AG04450 (cell line): ENCODE results near the gene LRRC8A. TPM values are rescaled to one million over a fixed set of nuclear protein-coding genes. Genes with fewer than 3 reads are reported as not detected.
"Not testable (repeated sequence)": the region's sequence is repeated elsewhere in the genome, so short reads cannot be mapped to it uniquely, and the experiment has no call there.

Experiments used
- CTCF ChIA-PET: fragments of 300-600, 350-600 bp; formaldehyde crosslinking; extraction: SDS; loops from one replicate; lab custom pipeline; 2022; ENCODE audit warnings: antibody characterized with exemption, inconsistent platforms; lab: Charles Lee
- POLR2A ChIA-PET: fragments of 350-600 bp; formaldehyde crosslinking; extraction: SDS; loops from one replicate; lab custom pipeline; 2021; ENCODE audit warnings: antibody characterized with exemption, inconsistent platforms; lab: Yijun Ruan, JAX
- DNase-seq: peaks from one replicate; pipeline ENCODE4 v3.0.0-alpha.2; 2011; ENCODE audit warnings: low read depth, low spot score
- H3K27ac ChIP-seq: one replicate; pipeline ENCODE4 v1.5.1; 2012; ENCODE audit warnings: low read depth, low read length, control low read depth
- H3K27me3 ChIP-seq: one replicate; pipeline ENCODE4 v1.6.0; 2012; ENCODE audit warnings: low read length; ENCODE audit not compliant: control insufficient read depth, insufficient read depth
- H3K4me3 ChIP-seq: 2 replicates; pipeline ENCODE4 v1.5.1; 2011; ENCODE audit warnings: mild to moderate bottlenecking, low read depth, low read length, control low read depth
- H3K9me3 ChIP-seq: 2 replicates; pipeline ENCODE4 v1.5.1; 2012; ENCODE audit warnings: low read length; ENCODE audit not compliant: control insufficient read depth, insufficient read depth
- polyA plus RNA-seq: library from polyadenylated mRNA; depleted of rRNA; stranded (reverse); fragments of >200 nt; gene quantifications from 2 replicates; pipeline ENCODE4 v1.2.3, GENCODE V29; 2011; rRNA removed
- TF ChIP-seq, protein P1 (sequence below): IDR thresholded peaks from 2 replicates; pipeline ENCODE4 v1.5.1; 2011; ENCODE audit warnings: low read depth, low read length, control low read depth, inconsistent platforms

The LRRC8A gene
- polyA plus RNA-seq, 1 experiment, result 25.3 TPM

DNA sequence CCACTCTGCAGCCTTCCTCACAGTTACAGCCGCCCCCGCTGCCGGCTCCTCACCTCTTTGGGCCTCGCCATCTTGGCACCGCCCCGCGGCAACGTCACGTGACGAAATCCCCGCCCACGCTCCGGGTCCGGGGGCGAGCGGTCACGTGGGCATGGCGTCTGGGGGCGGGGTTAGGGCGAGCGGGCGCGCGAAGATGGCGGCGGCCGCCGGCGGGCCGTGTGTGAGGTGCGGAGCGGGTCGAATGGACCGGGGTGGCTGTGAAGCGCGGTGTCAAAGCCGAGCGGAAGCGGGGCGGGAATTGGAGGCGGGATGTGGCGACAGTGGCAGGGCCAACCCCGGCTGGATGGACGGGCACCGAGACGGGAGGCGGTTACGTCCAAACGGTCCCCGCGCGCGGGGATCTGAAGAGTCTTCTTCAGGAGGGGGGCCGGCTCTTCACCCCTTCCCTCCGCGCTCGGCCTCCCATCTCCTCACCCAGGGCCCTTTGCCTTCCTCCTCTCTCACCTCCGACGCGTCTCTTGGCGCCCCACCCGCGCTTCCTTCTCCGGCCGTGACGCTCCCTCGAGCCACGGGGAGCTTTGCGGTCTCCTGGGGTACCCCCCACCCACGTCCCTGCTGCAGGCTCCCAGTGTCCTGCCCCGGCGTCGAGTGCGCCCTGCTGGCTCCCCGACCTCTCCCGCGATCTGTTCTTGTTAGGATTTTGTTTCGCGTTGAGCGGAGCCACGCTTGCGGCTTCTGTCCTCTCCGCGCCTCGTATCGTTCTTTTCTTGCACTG is 65.8 kb downstream of the LRRC8A start, which contains the start of the genes DOLK and NUP188:
DOLK (minus strand) TSS at position 77 of the 775 bp plus-strand sequence. CDS start 300 bp downstream, outside the sequence.
NUP188 (plus strand) TSS at position 173 of the 775 bp plus-strand sequence; CDS start at position 194, 21 bp downstream.
- H3K4me3 ChIP-seq, result peak within 1 kb of the TSS; percentile 94
- POLR2A ChIA-PET, result interaction anchor here (0.7 to 1.1 kb wide), 3 partner anchors 76 to 102 kb away, joined by 3 to 9 read pairs (median 3); no protein-coding TSS in a partner anchor
- no peaks in the 10 kb centered on the region for H3K27me3 ChIP-seq
- H3K9me3 ChIP-seq, result peaks cover 5% of the 10 kb centered on the region; the same call in 1 of the 2 replicates
- peak within 1 kb of the TSS; percentile 91 for H3K27ac ChIP-seq
- TF ChIP-seq, protein P1, sequence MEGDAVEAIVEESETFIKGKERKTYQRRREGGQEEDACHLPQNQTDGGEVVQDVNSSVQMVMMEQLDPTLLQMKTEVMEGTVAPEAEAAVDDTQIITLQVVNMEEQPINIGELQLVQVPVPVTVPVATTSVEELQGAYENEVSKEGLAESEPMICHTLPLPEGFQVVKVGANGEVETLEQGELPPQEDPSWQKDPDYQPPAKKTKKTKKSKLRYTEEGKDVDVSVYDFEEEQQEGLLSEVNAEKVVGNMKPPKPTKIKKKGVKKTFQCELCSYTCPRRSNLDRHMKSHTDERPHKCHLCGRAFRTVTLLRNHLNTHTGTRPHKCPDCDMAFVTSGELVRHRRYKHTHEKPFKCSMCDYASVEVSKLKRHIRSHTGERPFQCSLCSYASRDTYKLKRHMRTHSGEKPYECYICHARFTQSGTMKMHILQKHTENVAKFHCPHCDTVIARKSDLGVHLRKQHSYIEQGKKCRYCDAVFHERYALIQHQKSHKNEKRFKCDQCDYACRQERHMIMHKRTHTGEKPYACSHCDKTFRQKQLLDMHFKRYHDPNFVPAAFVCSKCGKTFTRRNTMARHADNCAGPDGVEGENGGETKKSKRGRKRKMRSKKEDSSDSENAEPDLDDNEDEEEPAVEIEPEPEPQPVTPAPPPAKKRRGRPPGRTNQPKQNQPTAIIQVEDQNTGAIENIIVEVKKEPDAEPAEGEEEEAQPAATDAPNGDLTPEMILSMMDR, result no peak
- DNase-seq, result peak; percentile 67
- CTCF ChIA-PET, result interaction anchor here (0.5 to 1.1 kb wide), 2 partner anchors 85 to 129 kb away, joined by 3 read pairs; partner anchors contain the start of gene ENDOG

DNA sequence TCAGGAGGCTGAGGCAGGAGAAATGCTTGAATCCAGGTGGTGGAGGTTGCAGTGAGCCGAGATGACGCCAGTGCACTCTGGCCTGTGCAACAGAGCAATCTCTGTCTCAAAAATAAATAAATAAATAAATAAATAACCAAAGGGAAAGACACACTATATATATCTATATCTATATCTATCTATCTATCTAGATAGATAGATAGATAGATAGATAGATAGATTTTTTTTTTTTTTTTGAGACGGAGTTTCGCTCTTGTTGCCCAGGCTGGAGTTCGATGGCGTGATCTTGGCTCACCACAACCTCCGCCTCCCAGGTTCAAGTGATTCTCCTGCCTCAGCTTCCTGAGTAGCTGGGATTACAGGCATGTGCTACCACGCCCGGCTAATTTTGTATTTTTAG is 79.5 kb downstream of the LRRC8A start:
- ChIA-PET CTCF (interaction anchor here (1.1 kb wide), 1 partner anchor 11 kb away, joined by 7 read pairs; no protein-coding TSS in a partner anchor), POLR2A (interaction anchor here (0.6 kb wide), 1 partner anchor 991 kb away, joined by 4 read pairs; no protein-coding TSS in a partner anchor)
- H3K27ac ChIP-seq, result not testable (repeated sequence)

More for the DNA sequence above, 79.5 kb downstream of the LRRC8A start:
- H3K4me3 ChIP-seq, H3K9me3 ChIP-seq, H3K27me3 ChIP-seq, DNase-seq: not testable (repeated sequence)

Other genes starting within 250 kb of the LRRC8A start
- 10.9 and 16.7 TPM in 2 replicates for gene DYNC2I2, start 225.3 kb upstream of the LRRC8A start, polyA plus RNA-seq
- gene SET, start 192.9 kb upstream of the LRRC8A start, polyA plus RNA-seq, result 193 and 259 TPM in 2 replicates
- 1.7 and 2.2 TPM in 2 replicates for gene PKN3, start 179.6 kb upstream of the LRRC8A start, polyA plus RNA-seq
- 23.2 and 33.7 TPM in 2 replicates for gene ZDHHC12, start 158.0 kb upstream of the LRRC8A start, polyA plus RNA-seq
- gene ZER1, start 110.2 kb upstream of the LRRC8A start, polyA plus RNA-seq, result 28.0 and 38.4 TPM in 2 replicates
- gene TBC1D13, start 94.9 kb upstream of the LRRC8A start, polyA plus RNA-seq, result 25.7 and 27.4 TPM in 2 replicates
- 6.3 and 7.8 TPM in 2 replicates for gene ENDOG, start 63.6 kb upstream of the LRRC8A start, polyA plus RNA-seq
- gene SPOUT1, start 52.3 kb upstream of the LRRC8A start, polyA plus RNA-seq, result 19.1 and 24.7 TPM in 2 replicates
- 5.2 and 7.0 TPM in 2 replicates for gene KYAT1, start 183 bp upstream of the LRRC8A start, polyA plus RNA-seq
- gene PHYHD1, start 38.8 kb downstream of the LRRC8A start, polyA plus RNA-seq, result 9.3 and 11.6 TPM in 2 replicates
- 31.4 and 31.8 TPM in 2 replicates for gene DOLK, start 65.5 kb downstream of the LRRC8A start, polyA plus RNA-seq
- gene NUP188, start 65.6 kb downstream of the LRRC8A start, polyA plus RNA-seq, result 46.3 and 52.1 TPM in 2 replicates
- 29.3 and 39.1 TPM in 2 replicates for gene SH3GLB2, start 146.2 kb downstream of the LRRC8A start, polyA plus RNA-seq
- 10.6 and 13.1 TPM in 2 replicates for gene MIGA2, start 154.5 kb downstream of the LRRC8A start, polyA plus RNA-seq
- gene DOLPP1, start 199.0 kb downstream of the LRRC8A start, polyA plus RNA-seq, result 11.9 and 13.2 TPM in 2 replicates
- 24.3 and 29.3 TPM in 2 replicates for gene CRAT, start 228.7 kb downstream of the LRRC8A start, polyA plus RNA-seq
- 140 and 159 TPM in 2 replicates for gene PTPA, start 229.3 kb downstream of the LRRC8A start, polyA plus RNA-seq